GM21717 (cell line): ENCODE data around the gene KAZN.

Source experiments
- ATAC-seq: cut with Tn5 transposase; IDR thresholded peaks from one replicate; pipeline ENCODE4 v1.9.1; 2021; ENCODE audit warnings: mild to moderate bottlenecking, moderate library complexity; ENCODE audit not compliant: unreplicated experiment

KAZN gene

GRCh38 chr1:14612256-14612655, 13.8 kb downstream of the KAZN start:
- no peak for ATAC-seq

GRCh38 chr1:14613926-14614325, 15.4 kb downstream of the KAZN start:
- no peak for ATAC-seq

- no peak for ATAC-seq
Observed at GRCh38 chr1:14614341-14614740, 15.9 kb downstream of the KAZN start.

- ATAC-seq: no peak
Observed at GRCh38 chr1:14615549-14616218, 17.2 kb downstream of the KAZN start.

- ATAC-seq: no peak
Observed at GRCh38 chr1:14616632-14617396, 18.3 kb downstream of the KAZN start.

- no peak for ATAC-seq
Observed at GRCh38 chr1:14617791-14618190, 19.3 kb downstream of the KAZN start.

GRCh38 chr1:14620941-14621340, 22.5 kb downstream of the KAZN start:
- ATAC-seq: no peak

- ATAC-seq: no peak
Observed at GRCh38 chr1:14623090-14623489, 24.6 kb downstream of the KAZN start.

- no peak for ATAC-seq
Observed at GRCh38 chr1:14624941-14625340, 26.5 kb downstream of the KAZN start.

- ATAC-seq: no peak
Observed at GRCh38 chr1:14625572-14625971, 27.1 kb downstream of the KAZN start.

GRCh38 chr1:14625996-14626395, 27.5 kb downstream of the KAZN start:
- no peak for ATAC-seq

- no peak for ATAC-seq
Observed at GRCh38 chr1:14626869-14627607, 28.6 kb downstream of the KAZN start.

GRCh38 chr1:14627608-14628489, 29.4 kb downstream of the KAZN start:
- no peak for ATAC-seq

GRCh38 chr1:14629363-14630014, 31.0 kb downstream of the KAZN start:
- ATAC-seq: no peak

- ATAC-seq: no peak
Observed at GRCh38 chr1:14630986-14631385, 32.5 kb downstream of the KAZN start.

GRCh38 chr1:14631421-14631820, 32.9 kb downstream of the KAZN start:
- ATAC-seq: no peak

GRCh38 chr1:14634486-14634885, 36.0 kb downstream of the KAZN start:
- no peak for ATAC-seq

GRCh38 chr1:14635421-14635820, 36.9 kb downstream of the KAZN start:
- no peak for ATAC-seq

GRCh38 chr1:14636897-14637632, 38.6 kb downstream of the KAZN start:
- ATAC-seq: no peak
